B cell (primary cell): ENCODE measurements around the gene CIAPIN1. TPM values are rescaled to one million over a fixed set of nuclear protein-coding genes. Genes with fewer than 3 reads are reported as not detected.

Experiments used
- ATAC-seq: fragments of 200-7000 bp; cut with Tn5 transposase; one replicate; pipeline ENCODE4 v1.10.0; 2021; ENCODE audit warnings: low read depth, mild to moderate bottlenecking, moderate number of reproducible peaks, moderate library complexity
- CTCF ChIA-PET: fragments of 350-600 bp; sonication (Branson Sonifier 250); formaldehyde crosslinking; loops from one replicate; lab custom pipeline; 2021; ENCODE audit warnings: antibody characterized with exemption, inconsistent platforms; lab: Charles Lee
- POLR2A ChIA-PET: fragments of 350-600 bp; sonication (Branson Sonifier 250); formaldehyde crosslinking; loops from one replicate; lab custom pipeline; 2021; ENCODE audit warnings: antibody characterized with exemption; lab: Charles Lee
- DNase-seq: peaks from one replicate; pipeline ENCODE4 v3.0.0; 2013
- H2AFZ ChIP-seq: 2 replicates; pipeline ENCODE4 v1.6.1; 2012; ENCODE audit warnings: mild to moderate bottlenecking, low read depth, low read length; ENCODE audit not compliant: insufficient read depth, poor library complexity, severe bottlenecking
- H3K27ac ChIP-seq, 2 donors: 1 replicate in 1 of 2; 2 replicates in 1 of 2; pipeline ENCODE4 v1.5.1; 2012 to 2013; ENCODE audit warnings: low read length in 2 of 2, mild to moderate bottlenecking in 2 of 2, moderate library complexity in 1 of 2
- H3K27me3 ChIP-seq, 4 experiments: fragments of 200-600 bp in 1 of 4; sonication (generic) in 1 of 4; replicated peaks in 1 of 4; 1 replicate in 2 of 4; 2 replicates in 2 of 4; pipeline versions ENCODE4 v1.6.1 to v1.7.0; 2013 to 2016; ENCODE audit warnings: low read length in 3 of 4, mild to moderate bottlenecking in 2 of 4, mixed read lengths in 1 of 4, moderate library complexity in 1 of 4; ENCODE audit not compliant: insufficient read depth in 4 of 4, control insufficient read depth in 3 of 4; ENCODE audit errors: control extremely low read depth in 1 of 4
- H3K36me3 ChIP-seq, 2 experiments: replicated peaks in 1 of 2; 1 replicate in 1 of 2; 2 replicates in 1 of 2; pipeline versions ENCODE4 v1.6.1 to v1.7.1; 2013; ENCODE audit warnings: low read length in 1 of 2; ENCODE audit not compliant: insufficient read depth in 2 of 2, control insufficient read depth in 1 of 2; ENCODE audit errors: control extremely low read depth in 1 of 2, extremely low read depth in 1 of 2
- H3K4me1 ChIP-seq, 2 donors: fragments of 200-600 bp in 1 of 2; sonication (generic) in 1 of 2; 1 replicate in 1 of 2; 2 replicates in 1 of 2; pipeline versions ENCODE4 v1.5.1 to v1.6.1; 2013 to 2017; ENCODE audit warnings: low read length in 2 of 2; ENCODE audit not compliant: control insufficient read depth in 2 of 2, insufficient read depth in 2 of 2
- H3K4me2 ChIP-seq: replicated peaks from 2 replicates; pipeline ENCODE3; 2012; ENCODE audit warnings: mild to moderate bottlenecking, low read depth, low read length; ENCODE audit not compliant: poor library complexity, severe bottlenecking
- H3K4me3 ChIP-seq, 5 experiments: fragments of 200-600 bp in 1 of 5; sonication (generic) in 1 of 5; 1 replicate in 3 of 5; 2 replicates in 2 of 5; pipeline versions ENCODE4 v1.5.1 to v1.7.0; 2011 to 2016; ENCODE audit warnings: low read length in 4 of 5, mild to moderate bottlenecking in 4 of 5, low read depth in 2 of 5, control low read depth in 1 of 5, moderate library complexity in 1 of 5; ENCODE audit not compliant: insufficient read depth in 1 of 5; ENCODE audit errors: control extremely low read depth in 1 of 5, extremely low read depth in 1 of 5
- H3K79me2 ChIP-seq: fragments of 200-600 bp; sonication (generic); one replicate; pipeline ENCODE4 v1.6.0; 2016; ENCODE audit warnings: low read length; ENCODE audit not compliant: control insufficient read depth, insufficient read depth
- H3K9ac ChIP-seq: fragments of 200-600 bp; sonication (generic); 2 replicates; pipeline ENCODE4 v1.6.1; 2017; ENCODE audit warnings: mild to moderate bottlenecking, low read length, moderate library complexity
- H3K9me3 ChIP-seq, 3 donors: one replicate each; pipeline versions ENCODE4 v1.6.1 to v1.7.1; 2013; ENCODE audit warnings: low read length in 2 of 3; ENCODE audit not compliant: control insufficient read depth in 2 of 3, insufficient read depth in 1 of 3; ENCODE audit errors: control extremely low read depth in 1 of 3
- H4K20me1 ChIP-seq: 2 replicates; pipeline ENCODE4 v1.6.0; 2012; ENCODE audit warnings: mild to moderate bottlenecking, low read length; ENCODE audit not compliant: insufficient read depth, control insufficient read depth, poor library complexity, severe bottlenecking
- H3K27ac Mint-ChIP-seq: one replicate; pipeline ENCODE4 v1.8.0; 2021; ENCODE audit warnings: mixed read lengths
- H3K27me3 Mint-ChIP-seq: one replicate; pipeline ENCODE4 v1.8.0; 2021; ENCODE audit warnings: mixed read lengths
- H3K4me1 Mint-ChIP-seq: one replicate; pipeline ENCODE4 v1.8.0; 2021; ENCODE audit warnings: mixed read lengths
- H3K4me3 Mint-ChIP-seq: one replicate; pipeline ENCODE4 v1.8.0; 2021; ENCODE audit warnings: mixed read lengths
- H3K9me3 Mint-ChIP-seq: one replicate; pipeline ENCODE4 v1.8.0; 2022; ENCODE audit warnings: mixed read lengths; ENCODE audit not compliant: insufficient read depth
- EZH2 ChIP-seq: IDR thresholded peaks from 2 replicates; pipeline ENCODE4 v1.6.1; 2012; ENCODE audit warnings: borderline replicate concordance, low read depth, mild to moderate bottlenecking, moderate library complexity, low read length; ENCODE audit not compliant: insufficient read depth, poor library complexity, severe bottlenecking
- WGBS: methylation state at CpG from one replicate; pipeline ENCODE4 v1.1.5; 2013; ENCODE audit warnings: missing lambda C conversion rate; ENCODE audit not compliant: insufficient coverage; 5-methylcytosine and 5-hydroxymethylcytosine counted together
- intact Hi-C: fragments of 100-400 bp; cut with micrococcal nuclease; formaldehyde crosslinking; loops from one replicate; pipeline ENCODE4 v1.10.0; 2022
- polyA plus RNA-seq: library from polyadenylated mRNA; depleted of rRNA; stranded (reverse); fragments of >200 nt; gene quantifications from 2 replicates; pipeline ENCODE4 v1.2.3, GENCODE V29; 2012
- total RNA-seq, 2 donors: library from RNA; stranded (reverse); fragments of 120-200 nt in 1 of 2; gene quantifications; 1 replicate in 1 of 2; 2 replicates in 1 of 2; pipeline versions ENCODE4 v1.2.3 to v1.2.4, GENCODE V29; 2013 to 2022
- TF ChIP-seq, protein P1 (sequence below): fragments of 200-600 bp; IDR thresholded peaks from one replicate; pipeline ENCODE4 v1.8.0; 2022; ENCODE audit warnings: antibody characterized with exemption, mild to moderate bottlenecking

The CIAPIN1 gene
- total and polyA plus RNA-seq, 2 donors (not counting 1 experiment from before 2014, with no cell fraction given), result 22.0 to 45.7 TPM

DNA sequence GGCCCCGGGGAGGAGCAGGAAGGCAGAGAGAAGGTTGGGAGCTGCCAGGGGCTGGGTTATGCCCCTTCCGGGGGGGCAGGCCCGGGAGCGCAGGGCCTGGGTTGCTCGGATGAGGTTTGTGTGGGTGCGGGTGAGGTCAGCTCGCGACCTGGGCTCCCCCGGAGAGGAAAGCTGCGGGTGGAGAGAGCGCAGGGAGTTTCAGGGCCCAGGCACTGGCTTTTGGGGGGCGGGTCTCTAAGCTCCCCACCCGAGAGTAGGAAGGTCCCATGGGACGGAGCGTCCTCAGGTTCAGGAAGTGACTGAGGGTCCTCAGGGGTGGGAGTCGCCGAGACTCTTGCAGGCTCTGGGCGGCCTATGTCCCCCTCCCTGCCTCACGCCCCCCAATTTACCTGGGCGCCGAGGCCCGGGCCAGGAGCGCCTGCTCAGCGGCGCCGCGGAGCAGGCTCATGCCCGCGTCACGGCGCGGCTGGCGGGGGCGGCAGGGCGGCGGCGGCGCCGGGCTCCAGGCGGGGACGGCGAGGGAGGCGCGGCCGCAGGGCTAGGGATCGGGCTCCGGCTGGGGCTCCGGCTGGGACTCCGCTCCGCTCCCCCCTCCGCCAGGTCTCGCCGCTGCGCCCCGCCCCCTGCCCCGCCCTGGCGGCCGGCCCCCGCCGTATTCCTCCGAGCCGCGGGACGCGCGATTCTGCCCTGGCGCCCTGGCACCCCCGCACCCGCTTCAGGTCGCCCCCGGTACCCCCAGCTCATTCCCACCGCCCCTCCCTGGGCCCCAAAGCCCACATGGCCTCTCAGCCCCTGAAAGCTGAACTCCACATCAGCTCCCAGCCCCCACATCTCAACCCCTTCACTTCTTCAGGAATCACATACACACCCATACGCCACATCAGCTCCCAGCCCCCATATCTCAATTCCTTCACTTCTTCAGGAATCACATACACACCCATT, 39.0 kb upstream of the CIAPIN1 start, which contains the start of gene DOK4:
TSS of gene DOK4 (minus strand) at position 578 of the 942 bp plus-strand sequence. CDS start 6,986 bp downstream, outside the sequence.
- no peak within 1 kb of the TSS for H3K27ac Mint-ChIP-seq
- CTCF ChIA-PET, result interaction anchor here (0.6 to 2.0 kb wide), 7 partner anchors 12 to 91 kb away, joined by 3 to 6 read pairs (median 4); partner anchors contain the start of genes CCDC102A and POLR2C
- H3K27me3 Mint-ChIP-seq, result peaks cover 6% of the 10 kb centered on the region
- Histone ChIP-seq H3K36me3 (no peaks in the 10 kb centered on the region), H4K20me1 (no peaks in the 10 kb centered on the region), H3K79me2 (no peaks in the 10 kb centered on the region), H3K4me2 (peak within 1 kb of the TSS; percentile 93), H3K4me1 (peaks cover 11 to 15% of the 10 kb centered on the region in 2 donors), H3K9me3 (no peaks in the 10 kb centered on the region), H3K9ac (peak within 1 kb of the TSS; percentile 75), H3K27ac (no peak within 1 kb of the TSS), H3K4me3 (peak within 1 kb of the TSS; percentile 22 to 68 (median 56)), H2AFZ (peak within 1 kb of the TSS; percentile 85), H3K27me3 (peaks cover 0 to 12% (median 3%) of the 10 kb centered on the region in 4 experiments)
- POLR2A ChIA-PET, result interaction anchor here (0.6 to 0.9 kb wide), 2 partner anchors 52 to 109 kb away, joined by 3 to 4 read pairs; no protein-coding TSS in a partner anchor
- intact Hi-C loops, result loop anchor here (1.0 kb wide), 2 partner anchors 39 to 51 kb away; partner anchors contain the start of genes CIAPIN1 and COQ9
- H3K4me1 Mint-ChIP-seq, result peaks cover 16% of the 10 kb centered on the region
- TF ChIP-seq, protein P1, sequence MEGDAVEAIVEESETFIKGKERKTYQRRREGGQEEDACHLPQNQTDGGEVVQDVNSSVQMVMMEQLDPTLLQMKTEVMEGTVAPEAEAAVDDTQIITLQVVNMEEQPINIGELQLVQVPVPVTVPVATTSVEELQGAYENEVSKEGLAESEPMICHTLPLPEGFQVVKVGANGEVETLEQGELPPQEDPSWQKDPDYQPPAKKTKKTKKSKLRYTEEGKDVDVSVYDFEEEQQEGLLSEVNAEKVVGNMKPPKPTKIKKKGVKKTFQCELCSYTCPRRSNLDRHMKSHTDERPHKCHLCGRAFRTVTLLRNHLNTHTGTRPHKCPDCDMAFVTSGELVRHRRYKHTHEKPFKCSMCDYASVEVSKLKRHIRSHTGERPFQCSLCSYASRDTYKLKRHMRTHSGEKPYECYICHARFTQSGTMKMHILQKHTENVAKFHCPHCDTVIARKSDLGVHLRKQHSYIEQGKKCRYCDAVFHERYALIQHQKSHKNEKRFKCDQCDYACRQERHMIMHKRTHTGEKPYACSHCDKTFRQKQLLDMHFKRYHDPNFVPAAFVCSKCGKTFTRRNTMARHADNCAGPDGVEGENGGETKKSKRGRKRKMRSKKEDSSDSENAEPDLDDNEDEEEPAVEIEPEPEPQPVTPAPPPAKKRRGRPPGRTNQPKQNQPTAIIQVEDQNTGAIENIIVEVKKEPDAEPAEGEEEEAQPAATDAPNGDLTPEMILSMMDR, result no peak
- TF ChIP-seq EZH2, result no peak
- H3K9me3 Mint-ChIP-seq, result no peaks in the 10 kb centered on the region
- ATAC-seq, result peak; percentile 93
- 2% methylated on average over 71 of the region's 73 CpGs for WGBS
- peak within 1 kb of the TSS; percentile 85 for H3K4me3 Mint-ChIP-seq
- peak; percentile 77 for DNase-seq
